ENCODE measurements around the gene CEACAM19. TPM values are rescaled to one million over a fixed set of nuclear protein-coding genes. Genes with fewer than 3 reads are reported as not detected.

CEACAM19 gene
- total RNA-seq, 4 donors from 2014 or later = 1.0 to 16.1 (median 1.3) TPM

GRCh38 chr19:44686896-44687295 is 15.6 kb downstream of the CEACAM19 start:
- H3K4me3 ChIP-seq = no peak overlapping the region
- no peak for TF ChIP-seq POLR2A (IDR thresholded peaks at IDR 0.05)
- TF ChIP-seq CTCF (IDR thresholded peaks at IDR 0.05) = no peak
- no peaks in the 10 kb centered on the region for H3K36me3 ChIP-seq
- intact Hi-C loops (cut with DNase I; ENCODE audit: low total_unique reads) = no loop called here
- H3K27me3 ChIP-seq = no peaks in the 10 kb centered on the region
- H3K4me1 ChIP-seq = no peaks in the 10 kb centered on the region
- H3K9me3 ChIP-seq = no peaks in the 10 kb centered on the region
- no peak for DNase-seq
- H3K27ac ChIP-seq = no peak overlapping the region

- H3K4me1 ChIP-seq = no peaks in the 10 kb centered on the region
- intact Hi-C loops (cut with DNase I; ENCODE audit: low total_unique reads) = no loop called here
Measured at GRCh38 chr19:44687888-44688287, 16.6 kb downstream of the CEACAM19 start.

DNA sequence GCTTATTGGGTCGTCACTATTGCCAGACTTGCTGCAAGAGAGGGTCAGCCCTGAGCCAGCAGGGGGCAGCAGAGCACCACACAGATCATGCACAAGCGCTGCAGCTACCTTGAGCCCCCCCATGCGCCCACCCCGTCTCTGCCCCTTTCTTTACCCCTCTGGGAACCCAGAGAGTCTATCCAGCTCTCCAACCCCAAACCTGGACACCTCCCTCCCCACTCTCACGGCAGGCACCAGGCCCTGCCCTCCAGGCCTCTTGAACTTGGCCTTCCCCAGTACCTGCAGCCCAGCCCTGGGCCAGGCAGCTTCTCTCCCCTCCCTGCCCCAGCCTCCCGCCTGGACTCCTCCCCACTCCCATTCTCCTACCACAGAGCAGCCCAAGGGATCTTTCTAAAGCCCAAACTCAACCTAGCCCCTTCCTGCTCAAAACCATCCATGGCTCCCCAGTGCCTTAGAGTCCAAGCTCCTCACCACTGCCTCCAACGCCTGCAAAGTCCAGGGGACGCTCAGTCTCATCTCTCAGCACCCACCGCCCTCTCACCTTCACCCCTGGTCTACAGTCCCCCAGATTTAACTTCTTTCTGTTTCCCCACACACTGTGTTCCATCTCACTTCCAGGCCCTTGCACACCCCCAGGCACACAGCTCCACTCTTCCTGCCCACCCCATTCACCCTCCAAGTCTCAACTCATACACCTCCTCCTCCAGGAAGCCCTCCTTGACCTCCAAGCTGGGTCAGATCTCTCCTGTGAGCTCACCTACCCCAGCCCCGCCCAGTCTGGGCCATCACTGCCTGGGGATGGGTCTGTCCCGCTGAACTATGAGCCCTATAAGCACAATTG is 18.2 kb downstream of the CEACAM19 start:
- TF ChIP-seq POLR2A (IDR thresholded peaks at IDR 0.05) (no peak), CTCF (IDR thresholded peaks at IDR 0.05) (peak; percentile 84 to 88 (median 87))
- H3K9me3 ChIP-seq = no peaks in the 10 kb centered on the region
- H3K36me3 ChIP-seq = no peaks in the 10 kb centered on the region
- no peak overlapping the region for H3K4me3 ChIP-seq
- peak; percentile 63 to 69 for DNase-seq
- H3K27ac ChIP-seq = no peak overlapping the region
- intact Hi-C loops (cut with DNase I; ENCODE audit: low total_unique reads) = no loop called here
- H3K4me1 ChIP-seq = no peaks in the 10 kb centered on the region
- H3K27me3 ChIP-seq = no peaks in the 10 kb centered on the region

More at GRCh38 chr19:44687888-44688287, 16.6 kb downstream of the CEACAM19 start:
- no peaks in the 10 kb centered on the region for H3K36me3 ChIP-seq
- H3K4me3 ChIP-seq = no peak overlapping the region
- TF ChIP-seq CTCF (IDR thresholded peaks at IDR 0.05) = no peak
- no peak for TF ChIP-seq POLR2A (IDR thresholded peaks at IDR 0.05)
- no peaks in the 10 kb centered on the region for H3K9me3 ChIP-seq
- H3K27ac ChIP-seq = no peak overlapping the region
- DNase-seq = no peak
- H3K27me3 ChIP-seq = no peaks in the 10 kb centered on the region

- no peaks in the 10 kb centered on the region for H3K4me1 ChIP-seq
- no peak for DNase-seq
- H3K27ac ChIP-seq = no peak overlapping the region
Measured at GRCh38 chr19:44690131-44690440, 18.8 kb downstream of the CEACAM19 start.

More at GRCh38 chr19:44690131-44690440, 18.8 kb downstream of the CEACAM19 start:
- TF ChIP-seq POLR2A (IDR thresholded peaks at IDR 0.05) (no peak), CTCF (IDR thresholded peaks at IDR 0.05) (no peak)
- H3K36me3 ChIP-seq = no peaks in the 10 kb centered on the region
- H3K9me3 ChIP-seq = no peaks in the 10 kb centered on the region
- intact Hi-C loops (cut with DNase I; ENCODE audit: low total_unique reads) = no loop called here
- H3K4me3 ChIP-seq = no peak overlapping the region
- H3K27me3 ChIP-seq = no peaks in the 10 kb centered on the region

All from uterus (tissue), 4 donors.